Measurements from ENCODE around the gene TPPP. TPM values are rescaled to one million over a fixed set of nuclear protein-coding genes. Genes with fewer than 3 reads are reported as not detected.
A peak's percentile ranks its signal among the peaks of the same experiment; 100 is the strongest.

Gene TPPP
- total RNA-seq, 1 donor: not detected

DNA sequence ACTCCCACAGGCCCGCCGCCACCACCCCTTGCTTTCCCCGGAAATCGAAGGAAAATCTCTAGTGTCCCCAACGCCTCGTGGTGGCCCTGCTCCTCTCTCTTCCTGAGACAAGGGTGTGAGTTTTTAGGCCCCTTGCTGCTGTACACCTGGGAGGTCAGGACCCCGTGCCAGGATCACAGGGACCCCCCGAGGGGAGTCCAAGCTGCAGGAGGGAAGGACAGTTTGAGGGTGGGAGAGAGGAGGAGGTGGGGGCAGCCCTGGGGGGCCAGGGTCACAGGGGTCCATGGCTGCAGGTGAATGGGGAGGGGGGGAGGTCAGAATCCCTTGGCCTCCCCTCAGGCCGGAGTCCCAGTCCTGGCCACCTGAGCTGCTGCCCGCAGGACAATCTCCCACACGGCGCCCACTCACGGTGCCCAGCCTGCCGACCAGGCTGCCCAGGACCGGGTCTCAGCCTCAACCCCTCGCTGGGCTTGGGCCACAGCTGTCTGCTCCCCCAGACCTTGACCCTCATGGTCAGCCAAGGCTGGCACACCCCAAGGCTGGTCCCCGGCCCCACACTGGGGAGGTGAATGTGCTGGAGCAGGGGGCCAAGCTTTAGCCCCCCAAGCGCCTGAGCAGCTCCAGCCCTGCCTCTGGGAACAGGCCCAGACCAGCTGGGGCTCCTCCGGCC, 19.9 kb downstream of the TPPP start:
- no peak for DNase-seq (ENCODE audit: low read depth)
- H3K4me3 ChIP-seq (ENCODE audit: low read depth, low read length): peak overlapping the region; percentile 17
- TF ChIP-seq, protein P1, sequence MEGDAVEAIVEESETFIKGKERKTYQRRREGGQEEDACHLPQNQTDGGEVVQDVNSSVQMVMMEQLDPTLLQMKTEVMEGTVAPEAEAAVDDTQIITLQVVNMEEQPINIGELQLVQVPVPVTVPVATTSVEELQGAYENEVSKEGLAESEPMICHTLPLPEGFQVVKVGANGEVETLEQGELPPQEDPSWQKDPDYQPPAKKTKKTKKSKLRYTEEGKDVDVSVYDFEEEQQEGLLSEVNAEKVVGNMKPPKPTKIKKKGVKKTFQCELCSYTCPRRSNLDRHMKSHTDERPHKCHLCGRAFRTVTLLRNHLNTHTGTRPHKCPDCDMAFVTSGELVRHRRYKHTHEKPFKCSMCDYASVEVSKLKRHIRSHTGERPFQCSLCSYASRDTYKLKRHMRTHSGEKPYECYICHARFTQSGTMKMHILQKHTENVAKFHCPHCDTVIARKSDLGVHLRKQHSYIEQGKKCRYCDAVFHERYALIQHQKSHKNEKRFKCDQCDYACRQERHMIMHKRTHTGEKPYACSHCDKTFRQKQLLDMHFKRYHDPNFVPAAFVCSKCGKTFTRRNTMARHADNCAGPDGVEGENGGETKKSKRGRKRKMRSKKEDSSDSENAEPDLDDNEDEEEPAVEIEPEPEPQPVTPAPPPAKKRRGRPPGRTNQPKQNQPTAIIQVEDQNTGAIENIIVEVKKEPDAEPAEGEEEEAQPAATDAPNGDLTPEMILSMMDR (IDR thresholded peaks at IDR 0.05; ENCODE audit: insufficient read depth, low read length): no peak

DNA sequence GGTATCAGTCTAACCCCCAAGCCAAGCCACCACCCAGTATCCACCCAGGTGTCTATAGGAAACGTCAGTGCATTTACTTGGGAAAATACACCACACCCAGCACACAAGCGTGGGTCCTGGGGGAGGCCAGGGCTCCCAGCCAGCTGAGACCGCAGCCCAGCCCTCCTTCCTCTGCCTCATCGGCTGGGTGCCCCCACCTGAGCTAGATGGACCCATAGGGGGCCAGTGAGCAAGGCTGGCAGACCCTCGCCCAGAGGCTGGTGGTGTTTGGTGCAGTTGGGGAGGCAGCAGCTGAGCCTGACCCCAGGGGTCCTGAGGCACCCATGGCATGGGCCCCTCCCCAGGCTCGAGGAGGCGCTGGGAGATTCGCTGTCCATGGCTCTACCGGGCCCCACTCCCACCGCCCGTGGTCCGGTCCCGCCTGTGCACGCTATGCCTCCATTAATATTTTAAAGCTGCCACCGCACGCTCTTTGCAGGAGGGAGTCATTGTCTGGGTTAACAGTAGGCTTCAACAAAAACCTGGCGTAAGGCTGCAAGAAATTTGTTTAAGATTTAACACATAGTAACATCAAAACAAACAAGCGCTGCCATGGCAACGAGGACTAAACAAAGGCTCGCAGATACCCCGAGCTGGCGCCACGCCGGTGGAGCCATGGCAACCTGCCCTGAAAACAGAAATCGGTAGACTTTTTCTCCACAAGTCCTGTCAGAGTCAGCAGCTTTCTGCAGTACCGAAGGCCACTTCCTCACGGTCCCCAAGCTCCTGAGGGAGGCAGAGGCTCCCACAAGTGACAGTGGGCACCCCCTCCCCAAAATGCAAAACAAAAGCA, 20.6 kb downstream of the TPPP start:
- peak; percentile 70 for DNase-seq (ENCODE audit: low read depth)
- H3K4me3 ChIP-seq (ENCODE audit: low read depth, low read length): peak overlapping the region; percentile 17
- TF ChIP-seq, protein P1 (IDR thresholded peaks at IDR 0.05; ENCODE audit: insufficient read depth, low read length): no peak

DNA sequence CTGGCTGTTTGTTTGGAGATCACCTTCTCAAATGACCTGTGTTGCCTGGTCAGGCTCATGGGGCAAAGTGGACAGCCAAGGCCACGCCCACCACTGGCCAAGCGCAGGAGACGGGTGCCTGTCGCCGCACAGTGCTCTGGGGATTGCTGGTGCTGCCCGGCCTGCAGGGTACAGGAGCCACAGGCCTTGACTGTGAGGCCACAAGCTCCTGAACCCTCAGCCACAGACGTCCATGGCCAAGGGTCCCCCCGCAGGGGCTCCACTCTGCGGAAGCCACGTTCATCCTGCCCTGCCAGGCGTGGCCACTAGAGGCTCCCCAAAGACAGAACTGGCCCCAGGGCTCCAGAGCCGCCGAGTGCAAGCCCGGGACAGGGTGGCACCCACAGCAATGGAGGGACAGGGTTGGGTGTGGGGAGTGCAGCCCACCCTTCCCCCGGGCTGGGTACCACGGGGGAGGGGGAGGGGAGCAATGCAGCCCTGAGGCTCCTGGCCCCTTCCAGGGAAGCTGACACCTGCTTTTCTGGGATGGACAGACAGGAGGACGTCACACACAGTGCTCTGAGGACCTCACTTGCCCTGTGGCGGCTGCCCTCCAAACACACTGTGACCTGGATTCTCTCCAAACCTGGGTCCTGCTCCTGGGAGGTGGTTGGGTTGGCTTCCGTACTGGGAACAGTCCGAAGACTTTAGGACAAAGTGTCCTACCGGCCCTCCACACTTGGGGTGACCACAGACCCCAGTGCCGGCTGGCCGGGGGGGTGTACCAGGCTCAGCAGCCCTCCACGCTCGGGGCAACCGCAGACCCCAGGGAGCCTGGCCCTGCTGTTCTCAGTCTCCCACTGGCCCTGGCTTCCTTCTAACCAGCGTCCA, 21.5 kb downstream of the TPPP start:
- DNase-seq (ENCODE audit: low read depth): peak; percentile 41
- TF ChIP-seq, protein P1 (IDR thresholded peaks at IDR 0.05; ENCODE audit: insufficient read depth, low read length): peak; percentile 99
- H3K4me3 ChIP-seq (ENCODE audit: low read depth, low read length): peak overlapping the region; percentile 49

DNA sequence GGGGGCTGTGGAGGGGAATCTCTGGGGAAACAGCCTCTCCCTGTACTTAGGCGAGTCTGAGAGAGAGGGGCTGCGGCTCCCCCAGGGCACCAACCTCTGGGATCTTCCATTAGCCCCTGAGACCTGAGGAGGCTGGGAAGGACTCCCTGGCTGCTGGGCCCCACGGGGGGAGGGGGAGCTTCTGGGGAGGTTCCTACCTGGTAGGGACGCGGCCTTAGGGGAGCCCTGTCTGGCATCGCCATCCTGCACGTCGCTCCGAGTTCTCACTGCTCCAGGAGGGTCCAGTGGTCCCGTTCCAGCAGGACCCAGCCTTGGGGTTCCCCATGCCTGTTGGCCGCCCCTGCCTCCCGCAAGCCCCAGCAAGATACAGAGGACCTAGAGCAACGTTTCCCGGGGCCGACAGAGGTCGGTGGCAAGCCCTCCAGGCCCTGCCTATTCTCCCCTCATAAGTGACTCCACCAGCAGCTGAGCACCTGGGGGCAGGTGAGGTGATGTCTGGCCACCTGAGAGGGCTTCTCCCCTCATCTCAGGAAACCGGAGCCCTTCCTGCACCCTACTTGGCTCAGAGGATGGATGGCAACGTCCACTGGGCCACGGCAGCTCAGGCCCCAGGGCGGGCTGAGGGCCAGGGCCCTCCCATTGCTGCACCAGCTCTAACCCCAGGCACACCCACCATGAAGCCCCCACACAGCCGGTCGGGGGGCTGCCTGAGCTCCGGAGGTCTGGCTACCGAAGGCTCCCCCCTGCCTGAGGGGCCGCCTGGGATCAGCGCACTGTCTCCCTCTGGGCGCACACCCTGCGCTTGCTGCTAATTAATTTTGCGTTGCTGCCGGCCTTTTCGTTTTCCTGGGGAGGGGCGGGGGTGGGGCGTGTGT, 22.5 kb downstream of the TPPP start:
- TF ChIP-seq, protein P1 (IDR thresholded peaks at IDR 0.05; ENCODE audit: insufficient read depth, low read length): no peak
- no peak for DNase-seq (ENCODE audit: low read depth)
- H3K4me3 ChIP-seq (ENCODE audit: low read depth, low read length): no peak overlapping the region

DNA sequence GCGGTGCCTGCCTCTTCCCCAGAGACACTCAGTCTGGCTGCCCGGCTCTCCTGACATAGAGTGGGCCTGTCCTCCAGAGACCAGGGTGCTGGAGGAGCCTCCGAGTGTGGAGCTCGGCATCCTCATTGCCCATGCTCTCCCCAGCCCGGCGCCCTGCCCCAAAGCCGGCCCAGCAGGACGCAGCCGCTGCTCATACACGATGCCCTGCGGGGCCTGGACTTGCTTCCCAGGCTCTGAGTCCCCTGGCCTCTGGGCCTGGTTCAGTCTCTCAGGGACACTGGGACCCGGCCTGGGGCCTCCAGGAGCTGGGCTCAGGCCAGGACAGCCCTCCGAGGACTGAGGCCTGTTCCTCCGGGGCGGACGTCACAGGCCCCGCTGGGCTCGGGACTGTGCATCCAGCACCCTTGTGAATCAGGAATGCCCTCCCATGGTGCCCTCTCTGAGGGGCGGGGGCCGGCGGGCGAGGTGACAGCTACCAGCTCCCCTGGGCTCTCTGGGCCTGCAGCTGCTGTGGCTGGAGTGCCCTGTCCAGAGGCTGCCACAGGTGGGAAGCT, 23.2 kb downstream of the TPPP start:
- no peak for DNase-seq (ENCODE audit: low read depth)
- no peak overlapping the region for H3K4me3 ChIP-seq (ENCODE audit: low read depth, low read length)
- TF ChIP-seq, protein P1 (IDR thresholded peaks at IDR 0.05; ENCODE audit: insufficient read depth, low read length): no peak

Measured in fibroblast of the aortic adventitia (primary cell).